Esophagus muscularis mucosa (tissue), 4 donors: ENCODE data around the gene PIK3R6. TPM values are rescaled to one million over a fixed set of nuclear protein-coding genes. Genes with fewer than 3 reads are reported as not detected.

Source experiments
- DNase-seq: peaks from one replicate; pipeline ENCODE4 v3.0.0-alpha.2; 2017; ENCODE audit errors: extremely low spot score
- H3K27ac ChIP-seq, 4 donors: fragments of 200-600 bp; sonication (generic); replicated peaks in 1 of 4; 1 replicate in 3 of 4; 2 replicates in 1 of 4; pipeline ENCODE4 v1.5.1; 2016 to 2019; ENCODE audit warnings: mild to moderate bottlenecking in 1 of 4
- H3K27me3 ChIP-seq, 4 donors: fragments of 200-600 bp; sonication (generic); one replicate each; pipeline versions ENCODE4 v1.5.1 to v1.6.0; 2016 to 2019
- H3K36me3 ChIP-seq, 4 donors: fragments of 200-600 bp; sonication (generic); one replicate each; pipeline ENCODE4 v1.5.1; 2016 to 2019
- H3K4me1 ChIP-seq, 4 donors: fragments of 200-600 bp; sonication (generic); one replicate each; pipeline ENCODE4 v1.5.1; 2016 to 2019
- H3K4me3 ChIP-seq, 4 donors: fragments of 200-600 bp; sonication (generic); 1 replicate in 2 of 4; 2 replicates in 2 of 4; pipeline ENCODE4 v1.5.1; 2016 to 2019; ENCODE audit warnings: mild to moderate bottlenecking in 4 of 4, moderate library complexity in 1 of 4
- H3K9me3 ChIP-seq, 4 donors: fragments of 200-600 bp; sonication (generic); 1 replicate in 3 of 4; 2 replicates in 1 of 4; pipeline ENCODE4 v1.5.1; 2016 to 2019
- CTCF ChIP-seq, 3 experiments: fragments of 200-600 bp in 2 of 3; fragments of 450-650 bp in 1 of 3; sonication (generic) in 2 of 3; IDR thresholded peaks; one replicate each; pipeline ENCODE4 v1.5.1; 2017 to 2019; ENCODE audit warnings: antibody characterized with exemption in 3 of 3, mild to moderate bottlenecking in 2 of 3, moderate library complexity in 1 of 3
- EP300 ChIP-seq: sonication (generic); formaldehyde crosslinking; IDR thresholded peaks from one replicate; pipeline ENCODE4 v1.6.1; 2017; ENCODE audit warnings: antibody characterized with exemption
- POLR2A ChIP-seq: fragments of 450-650 bp; IDR thresholded peaks from one replicate; pipeline ENCODE4 v1.6.1; 2017; ENCODE audit warnings: antibody characterized with exemption, moderate library complexity, mild to moderate bottlenecking, low read depth
- POLR2AphosphoS5 ChIP-seq, 2 donors: sonication (generic); formaldehyde crosslinking; IDR thresholded peaks; one replicate each; pipeline ENCODE4 v1.6.1; 2017; ENCODE audit warnings: antibody characterized with exemption in 2 of 2
- WGBS: methylation state at CpG from one replicate; pipeline ENCODE4 v1.1.5; 2018; 5-methylcytosine and 5-hydroxymethylcytosine counted together
- intact Hi-C: fragments of 100-400 bp; cut with DNase I; formaldehyde crosslinking; loops from one replicate; pipeline ENCODE4 v1.15.1; 2023
- total RNA-seq, 4 donors: library from RNA; depleted of rRNA; stranded (reverse); fragments of >200 nt; gene quantifications; one replicate each; pipeline versions ENCODE4 v1.1.0 to v1.2.1, GENCODE V29; 2016

Gene PIK3R6
- total RNA-seq, 4 donors from 2014 or later = 0.52 to 3.3 (median 1.8) TPM

DNA sequence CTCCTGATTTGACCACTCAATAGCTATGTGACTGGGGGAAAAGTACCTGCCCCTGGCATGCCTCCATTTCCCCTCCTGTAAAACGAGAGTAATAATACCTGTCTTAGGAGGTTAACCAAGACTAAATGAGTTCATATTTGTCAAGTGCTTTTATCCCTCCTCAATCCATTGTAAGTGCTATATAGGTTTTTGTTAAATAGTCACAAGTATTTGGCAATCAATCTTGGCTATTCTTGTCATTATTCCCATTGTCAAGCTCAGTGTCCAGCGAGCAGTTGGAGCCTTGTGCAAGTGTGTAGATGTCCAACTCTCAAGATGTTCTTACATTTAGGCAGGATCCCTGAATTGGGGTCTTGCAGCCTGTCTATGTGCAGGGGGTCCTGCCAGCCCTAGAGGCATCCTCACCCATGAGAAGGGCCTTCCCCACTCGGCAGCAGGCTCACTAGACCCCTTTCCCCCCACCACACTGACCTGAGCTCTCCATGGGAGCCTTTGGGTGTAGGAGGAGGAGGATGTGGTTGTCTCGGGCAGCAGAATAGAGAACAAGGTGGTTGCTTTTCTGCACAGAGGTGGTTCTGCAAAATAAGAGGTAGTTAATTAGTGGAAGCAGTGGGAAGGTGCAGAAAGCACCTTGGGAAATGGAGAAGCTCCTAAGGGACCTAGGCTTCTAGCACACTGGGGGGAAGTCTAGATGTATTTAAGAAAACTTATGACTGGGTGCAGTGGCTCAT lies 18.0 kb downstream of the PIK3R6 start:
- Histone ChIP-seq H3K27ac (no peak overlapping the region), H3K4me3 (no peak overlapping the region), H3K4me1 (peaks cover 0 to 7% (median 0%) of the 10 kb centered on the region in 4 donors), H3K36me3 (no peaks in the 10 kb centered on the region), H3K27me3 (peaks cover 0 to 14% (median 0%) of the 10 kb centered on the region in 4 donors), H3K9me3 (no peaks in the 10 kb centered on the region)
- no peak for DNase-seq
- TF ChIP-seq POLR2A (no peak), CTCF (IDR thresholded peaks at IDR 0.05) (no peak), EP300 (no peak), POLR2AphosphoS5 (IDR thresholded peaks at IDR 0.05) (no peak)
- intact Hi-C loops = no loop called here
- WGBS = 66% methylated on average over 3 of the region's 4 CpGs

- H3K4me1 ChIP-seq = peaks cover 0 to 7% (median 0%) of the 10 kb centered on the region in 4 donors
- no peaks in the 10 kb centered on the region for H3K36me3 ChIP-seq
- intact Hi-C loops = no loop called here
- no peak for TF ChIP-seq POLR2AphosphoS5 (IDR thresholded peaks at IDR 0.05)
- TF ChIP-seq EP300 = no peak
- no peak for TF ChIP-seq POLR2A
- no peak for TF ChIP-seq CTCF (IDR thresholded peaks at IDR 0.05)
- no peak overlapping the region for H3K4me3 ChIP-seq
- peaks cover 0 to 11% (median 0%) of the 10 kb centered on the region in 4 donors for H3K27me3 ChIP-seq
- no peak overlapping the region for H3K27ac ChIP-seq
- 94% methylated on average over 2 of the region's 2 CpGs for WGBS
- H3K9me3 ChIP-seq = no peaks in the 10 kb centered on the region
- no peak for DNase-seq
These were observed 19.6 kb downstream of the PIK3R6 start for GRCh38 chr17:8847891-8848290.

DNA sequence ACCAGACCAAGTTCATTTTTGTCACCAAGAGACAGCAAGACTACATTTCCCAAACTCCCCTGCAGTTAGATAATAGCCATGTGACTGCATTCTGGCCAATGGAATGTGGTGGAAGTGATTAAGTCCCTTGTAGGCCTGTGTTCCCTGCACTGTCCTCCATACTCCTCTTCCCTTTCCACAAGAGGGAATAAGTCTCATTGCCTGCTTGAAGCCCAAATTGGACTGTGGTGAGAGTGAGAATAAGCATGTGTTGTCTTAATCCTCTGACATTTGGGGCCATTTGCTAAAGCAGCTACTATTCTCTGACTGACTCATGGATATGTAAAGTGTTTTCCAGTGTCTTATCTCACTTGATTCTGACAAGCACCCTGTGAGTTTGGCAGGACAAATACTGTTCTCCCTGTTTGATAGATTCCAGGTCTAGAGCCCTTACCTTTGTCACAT lies 20.7 kb downstream of the PIK3R6 start:
- no peak for DNase-seq
- H3K36me3 ChIP-seq = no peaks in the 10 kb centered on the region
- no peak overlapping the region for H3K27ac ChIP-seq
- intact Hi-C loops = no loop called here
- H3K4me3 ChIP-seq = no peak overlapping the region
- H3K9me3 ChIP-seq = no peaks in the 10 kb centered on the region
- peaks cover 0 to 11% (median 0%) of the 10 kb centered on the region in 4 donors for H3K27me3 ChIP-seq
- TF ChIP-seq CTCF (IDR thresholded peaks at IDR 0.05) (no peak), POLR2A (no peak), EP300 (no peak), POLR2AphosphoS5 (IDR thresholded peaks at IDR 0.05) (no peak)
- H3K4me1 ChIP-seq = peaks cover 0 to 7% (median 0%) of the 10 kb centered on the region in 4 donors

GRCh38 chr17:8844229-8845218 lies 22.9 kb downstream of the PIK3R6 start:
- TF ChIP-seq EP300 = no peak
- TF ChIP-seq CTCF (IDR thresholded peaks at IDR 0.05) = no peak
- TF ChIP-seq POLR2AphosphoS5 (IDR thresholded peaks at IDR 0.05) = no peak
- TF ChIP-seq POLR2A = no peak
- Histone ChIP-seq H3K4me3 (no peak overlapping the region), H3K9me3 (no peaks in the 10 kb centered on the region), H3K27me3 (peaks cover 0 to 4% (median 0%) of the 10 kb centered on the region in 4 donors), H3K4me1 (peaks cover 0 to 7% (median 0%) of the 10 kb centered on the region in 4 donors), H3K36me3 (no peaks in the 10 kb centered on the region), H3K27ac (no peak overlapping the region)
- no peak for DNase-seq
- WGBS = 77% methylated on average over 9 of the region's 9 CpGs
- intact Hi-C loops = no loop called here
